Stimulated activated CD4-positive, alpha-beta T cell treated with anti-CD3 and anti-CD28 coated beads, TNF-alpha, amount 100 ng/mL, for 24 hours (primary cell): ENCODE data around the gene COL23A1.

Experiments used
- DNase-seq, 3 experiments: peaks; one replicate each; pipeline ENCODE4 v3.0.0-alpha.2; 2020; ENCODE audit warnings: low read depth in 3 of 3

COL23A1 gene

DNA sequence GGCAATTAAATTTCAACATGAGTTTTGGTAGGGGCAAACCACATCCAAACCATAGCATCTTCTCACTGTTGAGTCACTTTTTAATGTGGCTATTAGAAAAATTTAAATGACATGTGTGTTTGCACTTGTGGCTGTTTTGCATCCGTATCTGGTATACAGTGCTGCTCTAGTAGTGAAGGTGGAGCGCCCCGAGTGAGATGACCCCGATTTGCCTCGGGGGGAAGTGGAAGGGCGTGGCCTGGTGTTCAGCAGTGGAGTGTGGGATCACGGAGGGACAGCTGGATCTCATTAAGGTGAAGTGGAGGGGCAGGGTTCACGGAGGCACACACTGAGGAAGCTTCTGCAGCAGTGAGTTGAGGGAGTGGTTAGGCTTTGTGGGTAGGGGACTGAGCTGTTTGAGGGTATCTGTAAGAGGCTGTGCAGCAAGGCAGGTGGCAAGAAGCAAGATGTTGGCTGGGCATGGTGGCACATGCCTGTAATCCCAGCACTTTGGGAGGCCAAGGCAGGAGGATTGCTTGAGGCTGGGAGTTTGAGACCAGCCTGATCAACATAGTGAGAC is 396.9 kb downstream of the COL23A1 start:
- DNase-seq: no peak

DNA sequence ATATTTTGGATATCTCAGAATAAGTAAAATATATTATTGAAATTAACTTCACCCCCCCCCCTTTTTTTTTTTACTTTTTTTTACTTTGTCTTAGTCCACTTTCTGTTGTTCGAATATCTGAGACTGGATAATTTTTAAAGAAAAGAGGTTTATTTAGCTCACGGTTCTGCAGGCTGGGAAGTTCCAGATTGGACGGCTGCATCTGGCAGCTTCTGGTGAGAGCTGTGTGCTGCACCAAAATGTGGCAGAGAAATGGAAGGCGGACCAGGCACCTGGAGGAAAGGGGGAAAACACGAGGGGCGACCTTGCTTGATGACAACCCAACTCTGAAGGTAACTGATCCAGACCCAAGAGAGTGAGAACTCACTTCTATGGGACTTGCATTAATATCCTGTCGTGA is 397.4 kb downstream of the COL23A1 start:
- no peak for DNase-seq

DNA sequence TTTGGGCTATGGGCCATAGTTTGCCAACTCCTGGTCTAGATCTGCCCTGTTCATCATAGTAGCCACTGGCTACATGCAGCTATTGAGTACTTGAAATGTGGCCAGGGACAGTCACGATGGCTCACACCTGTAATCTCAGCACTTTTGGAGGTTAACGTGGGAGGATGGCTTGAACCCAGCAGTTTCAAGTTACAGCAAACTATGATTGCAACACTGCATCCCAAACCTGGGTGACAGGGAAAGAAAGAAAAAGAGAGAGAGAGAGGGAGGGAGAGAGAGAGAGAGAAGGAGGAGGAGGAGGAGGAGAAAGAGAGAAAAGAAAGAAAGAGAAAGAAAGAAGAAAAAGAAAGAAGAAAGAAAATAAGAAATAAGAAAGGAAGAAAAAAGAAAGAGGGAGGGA is 397.9 kb downstream of the COL23A1 start:
- no peak for DNase-seq

DNA sequence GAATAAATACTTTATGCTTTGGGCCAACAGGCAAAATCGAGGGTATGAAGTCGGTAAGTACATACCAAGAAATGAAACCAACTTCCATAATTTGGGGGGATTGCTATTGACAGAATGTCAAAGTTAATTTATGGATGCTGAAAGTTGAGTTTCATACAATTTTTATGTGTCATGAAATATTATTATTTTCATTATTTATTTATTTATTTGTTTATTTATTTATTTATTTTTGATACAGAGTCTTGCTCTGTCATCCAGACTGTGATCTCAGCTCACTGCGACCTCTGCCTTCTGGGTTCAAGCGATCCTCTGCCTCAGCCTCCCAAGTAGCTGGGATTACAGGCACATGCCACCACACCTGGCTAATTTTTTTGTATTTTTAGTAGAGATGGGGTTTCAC is 398.5 kb downstream of the COL23A1 start:
- no peak for DNase-seq

DNA sequence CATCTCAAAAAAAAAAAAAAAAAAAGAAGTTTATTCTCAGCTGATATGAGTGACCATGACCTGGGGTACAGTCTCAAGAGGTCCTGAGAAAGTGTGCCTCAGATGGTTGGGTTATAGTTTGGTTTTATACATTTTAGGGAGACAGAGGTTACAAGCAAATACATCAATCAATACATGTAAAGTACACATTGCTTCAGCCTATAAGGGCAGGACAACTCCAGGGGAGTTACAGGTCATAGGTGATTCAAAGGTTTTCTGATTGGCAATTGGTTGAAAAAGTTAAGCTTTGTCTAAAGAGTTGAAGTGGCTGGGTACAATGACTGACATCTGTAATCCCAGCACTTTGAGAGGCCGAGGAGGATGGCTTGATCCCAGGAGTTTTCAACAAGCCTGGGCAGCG is 400.8 kb downstream of the COL23A1 start:
- DNase-seq: no peak
